Measurements from ENCODE around the gene TEX9. TPM values are rescaled to one million over a fixed set of nuclear protein-coding genes. Genes with fewer than 3 reads are reported as not detected.

Gene TEX9
- total and polyA plus RNA-seq, 2 donors (not counting 1 experiment from before 2014, with no cell fraction given) = 2.2 to 4.5 TPM

DNA sequence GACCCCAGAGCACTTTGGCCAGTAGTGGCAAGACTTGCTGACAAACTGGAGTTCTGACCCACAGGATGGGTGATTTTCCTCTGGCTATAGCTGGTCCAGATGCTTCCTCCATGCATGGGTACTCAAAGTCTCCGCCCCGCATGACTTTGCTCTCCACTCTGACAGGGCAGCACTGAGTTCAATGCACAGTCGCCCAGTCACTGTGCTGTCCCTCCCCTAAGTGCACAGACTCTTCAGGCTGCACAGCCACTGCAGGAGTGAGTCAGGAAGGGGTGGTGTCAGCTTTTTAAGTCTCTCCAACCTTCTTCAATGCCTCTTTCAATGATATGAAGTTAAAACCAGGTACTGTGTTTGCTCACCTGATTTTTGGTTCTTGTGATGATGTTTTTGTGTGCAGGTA is 17.8 kb downstream of the TEX9 start:
- Histone ChIP-seq H3K27ac (ENCODE audit: insufficient read depth, low read length) (no peak overlapping the region), H4K20me1 (ENCODE audit: control insufficient read depth, extremely low read depth, insufficient read depth, low read length) (no peaks in the 10 kb centered on the region), H2AFZ (ENCODE audit: low read length) (no peak overlapping the region), H3K9me3 (ENCODE audit: control insufficient read depth, insufficient read depth, low read depth, low read length) (no peaks in the 10 kb centered on the region), H3K4me2 (ENCODE audit: extremely low read depth, insufficient read depth, low read length) (no peak overlapping the region), H3K79me2 (ENCODE audit: control insufficient read depth, insufficient read depth, low read length) (no peaks in the 10 kb centered on the region), H3K4me1 (ENCODE audit: control insufficient read depth, extremely low read depth, insufficient read depth, low read length) (no peaks in the 10 kb centered on the region), H3K36me3 (ENCODE audit: control insufficient read depth, insufficient read depth, low read length) (no peaks in the 10 kb centered on the region), H3K27me3 (ENCODE audit: control insufficient read depth, insufficient read depth, low read length) (no peaks in the 10 kb centered on the region), H3K9ac (ENCODE audit: insufficient read depth, low read length) (no peak overlapping the region), H3K4me3 (replicated peaks in 1 of 4; ENCODE audit: control extremely low read depth in 1 of 4, insufficient read depth in 1 of 4, low read depth in 3 of 4, low read length in 4 of 4) (no peak overlapping the region)
- TF ChIP-seq EZH2 (IDR thresholded peaks at IDR 0.05; ENCODE audit: low read length, missing control alignments) (no peak), CTCF (conservative IDR thresholded peaks at IDR 0.05 in 1 of 2, IDR thresholded peaks at IDR 0.05 in 1 of 2; ENCODE audit: low read depth in 1 of 2, low read length in 2 of 2) (no peak)
- no peak for DNase-seq (ENCODE audit: low read depth in 2 of 2)

- no peak for TF ChIP-seq EZH2 (IDR thresholded peaks at IDR 0.05; ENCODE audit: low read length, missing control alignments)
- no peak for TF ChIP-seq CTCF (conservative IDR thresholded peaks at IDR 0.05 in 1 of 2, IDR thresholded peaks at IDR 0.05 in 1 of 2; ENCODE audit: low read depth in 1 of 2, low read length in 2 of 2)
- Histone ChIP-seq H3K4me2 (ENCODE audit: extremely low read depth, insufficient read depth, low read length) (no peak overlapping the region), H3K9me3 (ENCODE audit: control insufficient read depth, insufficient read depth, low read depth, low read length) (no peaks in the 10 kb centered on the region), H3K79me2 (ENCODE audit: control insufficient read depth, insufficient read depth, low read length) (no peaks in the 10 kb centered on the region), H3K36me3 (ENCODE audit: control insufficient read depth, insufficient read depth, low read length) (no peaks in the 10 kb centered on the region), H3K27me3 (ENCODE audit: control insufficient read depth, insufficient read depth, low read length) (no peaks in the 10 kb centered on the region), H3K9ac (ENCODE audit: insufficient read depth, low read length) (no peak overlapping the region), H3K4me3 (replicated peaks in 1 of 4; ENCODE audit: control extremely low read depth in 1 of 4, insufficient read depth in 1 of 4, low read depth in 3 of 4, low read length in 4 of 4) (no peak overlapping the region), H3K4me1 (ENCODE audit: control insufficient read depth, extremely low read depth, insufficient read depth, low read length) (no peaks in the 10 kb centered on the region), H3K27ac (ENCODE audit: insufficient read depth, low read length) (no peak overlapping the region), H4K20me1 (ENCODE audit: control insufficient read depth, extremely low read depth, insufficient read depth, low read length) (no peaks in the 10 kb centered on the region), H2AFZ (ENCODE audit: low read length) (no peak overlapping the region)
- DNase-seq (ENCODE audit: low read depth in 2 of 2) = no peak
Observed at GRCh38 chr15:56385908-56386307, 20.7 kb downstream of the TEX9 start.

- H3K79me2 ChIP-seq (ENCODE audit: control insufficient read depth, insufficient read depth, low read length) = no peaks in the 10 kb centered on the region
- no peak overlapping the region for H2AFZ ChIP-seq (ENCODE audit: low read length)
Observed at GRCh38 chr15:56390739-56391267, 25.6 kb downstream of the TEX9 start.

More at GRCh38 chr15:56390739-56391267, 25.6 kb downstream of the TEX9 start:
- peak; percentile 10 to 58 for DNase-seq (ENCODE audit: low read depth in 2 of 2)
- H3K4me2 ChIP-seq (ENCODE audit: extremely low read depth, insufficient read depth, low read length) = no peak overlapping the region
- H4K20me1 ChIP-seq (ENCODE audit: control insufficient read depth, extremely low read depth, insufficient read depth, low read length) = no peaks in the 10 kb centered on the region
- no peaks in the 10 kb centered on the region for H3K36me3 ChIP-seq (ENCODE audit: control insufficient read depth, insufficient read depth, low read length)
- no peak overlapping the region for H3K9ac ChIP-seq (ENCODE audit: insufficient read depth, low read length)
- H3K4me1 ChIP-seq (ENCODE audit: control insufficient read depth, extremely low read depth, insufficient read depth, low read length) = no peaks in the 10 kb centered on the region
- no peaks in the 10 kb centered on the region for H3K9me3 ChIP-seq (ENCODE audit: control insufficient read depth, insufficient read depth, low read depth, low read length)
- no peak for TF ChIP-seq EZH2 (IDR thresholded peaks at IDR 0.05; ENCODE audit: low read length, missing control alignments)
- no peak for TF ChIP-seq CTCF (conservative IDR thresholded peaks at IDR 0.05 in 1 of 2, IDR thresholded peaks at IDR 0.05 in 1 of 2; ENCODE audit: low read depth in 1 of 2, low read length in 2 of 2)
- H3K27ac ChIP-seq (ENCODE audit: insufficient read depth, low read length) = no peak overlapping the region
- H3K27me3 ChIP-seq (ENCODE audit: control insufficient read depth, insufficient read depth, low read length) = no peaks in the 10 kb centered on the region
- H3K4me3 ChIP-seq (replicated peaks in 1 of 4; ENCODE audit: control extremely low read depth in 1 of 4, insufficient read depth in 1 of 4, low read depth in 3 of 4, low read length in 4 of 4) = no peak overlapping the region
